ENCODE measurements around the gene CRAMP1. TPM values are rescaled to one million over a fixed set of nuclear protein-coding genes. Genes with fewer than 3 reads are reported as not detected.

The CRAMP1 gene
- total RNA-seq, 2 donors from 2014 or later, result 12.7 to 36.0 TPM

- no peak for DNase-seq (ENCODE audit: low spot score)
- H3K4me1 ChIP-seq (replicated peaks), result no peaks in the 10 kb centered on the region
- no peak overlapping the region for H3K27ac ChIP-seq
- H3K4me3 ChIP-seq, result no peak overlapping the region
- WGBS, result 94% methylated on average over 2 of the region's 2 CpGs
- peaks cover 26 to 31% of the 10 kb centered on the region in 2 donors for H3K36me3 ChIP-seq
- intact Hi-C loops (cut with DNase I), result no loop called here
- TF ChIP-seq POLR2AphosphoS5 (IDR thresholded peaks at IDR 0.05) (no peak), CTCF (IDR thresholded peaks at IDR 0.05) (no peak), POLR2A (IDR thresholded peaks at IDR 0.05) (no peak)
- H3K9me3 ChIP-seq, result no peaks in the 10 kb centered on the region
- H3K27me3 ChIP-seq (replicated peaks; ENCODE audit: insufficient read depth), result no peaks in the 10 kb centered on the region
Observed at GRCh38 chr16:1661826-1662225, 49.7 kb downstream of the CRAMP1 start.

DNA sequence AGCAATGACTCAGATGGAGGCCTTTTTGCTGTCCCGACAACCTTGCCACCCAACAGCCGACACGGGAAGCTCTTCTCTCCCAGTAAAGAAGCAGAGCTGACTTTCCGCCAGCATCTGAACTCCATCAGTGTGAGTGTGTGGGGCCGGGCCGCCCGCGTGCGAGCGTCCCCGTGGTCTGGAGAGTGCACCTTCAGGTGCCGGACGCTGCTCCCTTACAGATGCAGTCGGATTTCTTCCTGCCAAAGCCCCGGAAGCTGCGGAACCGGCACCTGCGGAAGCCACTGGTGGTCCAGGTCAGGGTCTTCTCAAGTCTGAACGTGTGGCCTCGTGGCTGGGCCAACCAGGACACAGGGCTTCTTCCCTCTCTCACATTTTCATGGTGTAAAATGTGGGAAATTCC is 50.4 kb downstream of the CRAMP1 start:
- no peak for DNase-seq (ENCODE audit: low spot score)
- H3K27ac ChIP-seq, result no peak overlapping the region
- intact Hi-C loops (cut with DNase I), result no loop called here
- H3K4me3 ChIP-seq, result no peak overlapping the region
- peaks cover 28 to 30% of the 10 kb centered on the region in 2 donors for H3K36me3 ChIP-seq
- TF ChIP-seq POLR2A (IDR thresholded peaks at IDR 0.05), result no peak
- TF ChIP-seq CTCF (IDR thresholded peaks at IDR 0.05), result no peak
- no peak for TF ChIP-seq POLR2AphosphoS5 (IDR thresholded peaks at IDR 0.05)
- WGBS, result 92% methylated on average over 20 of the region's 20 CpGs
- H3K9me3 ChIP-seq, result no peaks in the 10 kb centered on the region
- H3K27me3 ChIP-seq (replicated peaks; ENCODE audit: insufficient read depth), result no peaks in the 10 kb centered on the region
- H3K4me1 ChIP-seq (replicated peaks), result no peaks in the 10 kb centered on the region

DNA sequence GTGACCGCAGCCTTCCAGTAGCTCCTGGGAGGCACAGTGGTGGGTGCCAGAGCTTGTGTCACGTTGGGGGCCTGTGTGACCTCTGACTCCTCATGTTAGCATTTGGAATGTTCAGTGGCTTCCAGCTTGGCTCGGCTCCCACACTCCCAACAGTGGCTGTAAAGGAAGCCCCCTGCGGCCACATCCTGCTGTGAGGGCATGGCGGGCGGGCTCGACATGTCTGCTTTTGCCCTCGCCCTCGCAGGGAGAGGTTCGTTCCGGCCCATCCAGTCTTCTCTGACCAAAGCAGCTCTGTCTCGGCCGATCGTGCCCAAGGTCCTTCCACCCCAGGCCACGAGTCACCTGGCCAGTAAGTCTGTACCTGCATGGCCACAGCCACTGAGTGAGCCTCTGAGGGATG is 53.7 kb downstream of the CRAMP1 start:
- TF ChIP-seq POLR2A (IDR thresholded peaks at IDR 0.05) (no peak), POLR2AphosphoS5 (IDR thresholded peaks at IDR 0.05) (no peak), CTCF (IDR thresholded peaks at IDR 0.05) (no peak)

DNA sequence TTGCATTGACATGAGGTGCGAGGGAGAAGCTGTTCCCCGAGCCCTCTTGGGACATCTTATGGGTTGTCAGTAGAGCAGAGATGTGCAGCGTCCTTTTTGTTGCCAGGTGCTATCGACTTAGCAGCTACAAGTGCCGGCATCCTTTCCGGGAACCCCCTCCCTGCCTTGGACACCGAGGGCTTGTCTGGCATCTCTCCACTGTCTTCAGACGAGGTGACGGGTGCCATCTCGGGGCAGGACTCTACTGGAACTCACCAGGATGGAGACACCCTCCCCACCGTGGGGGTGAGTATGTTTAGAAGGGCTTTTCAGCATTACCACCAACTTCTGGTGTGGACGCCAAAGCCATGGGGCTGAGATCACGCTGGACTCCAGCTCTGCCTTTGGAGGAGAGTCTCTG is 54.2 kb downstream of the CRAMP1 start:
- no peak overlapping the region for H3K4me3 ChIP-seq
- TF ChIP-seq POLR2A (IDR thresholded peaks at IDR 0.05), result no peak
- H3K27ac ChIP-seq, result no peak overlapping the region
- WGBS, result 90% methylated on average over 13 of the region's 13 CpGs
- intact Hi-C loops (cut with DNase I), result no loop called here
- H3K36me3 ChIP-seq, result peaks cover 40 to 51% of the 10 kb centered on the region in 2 donors
- DNase-seq (ENCODE audit: low spot score), result no peak
- no peaks in the 10 kb centered on the region for H3K9me3 ChIP-seq
- no peaks in the 10 kb centered on the region for H3K4me1 ChIP-seq (replicated peaks)
- no peaks in the 10 kb centered on the region for H3K27me3 ChIP-seq (replicated peaks; ENCODE audit: insufficient read depth)

More for the DNA sequence above, 53.7 kb downstream of the CRAMP1 start:
- 87% methylated on average over 15 of the region's 15 CpGs for WGBS
- Histone ChIP-seq H3K27me3 (replicated peaks; ENCODE audit: insufficient read depth) (no peaks in the 10 kb centered on the region), H3K27ac (no peak overlapping the region), H3K36me3 (peaks cover 35 to 49% of the 10 kb centered on the region in 2 donors), H3K4me1 (replicated peaks) (no peaks in the 10 kb centered on the region), H3K4me3 (no peak overlapping the region), H3K9me3 (no peaks in the 10 kb centered on the region)
- intact Hi-C loops (cut with DNase I), result no loop called here
- no peak for DNase-seq (ENCODE audit: low spot score)

GRCh38 chr16:1667271-1667670 is 55.1 kb downstream of the CRAMP1 start:
- H3K9me3 ChIP-seq, result no peaks in the 10 kb centered on the region
- H3K4me1 ChIP-seq (replicated peaks), result no peaks in the 10 kb centered on the region
- no peak overlapping the region for H3K4me3 ChIP-seq
- intact Hi-C loops (cut with DNase I), result no loop called here
- no peak for DNase-seq (ENCODE audit: low spot score)
- peaks cover 40 to 57% of the 10 kb centered on the region in 2 donors for H3K36me3 ChIP-seq
- H3K27ac ChIP-seq, result no peak overlapping the region
- 94% methylated on average over 8 of the region's 8 CpGs for WGBS
- no peaks in the 10 kb centered on the region for H3K27me3 ChIP-seq (replicated peaks; ENCODE audit: insufficient read depth)
- TF ChIP-seq POLR2AphosphoS5 (IDR thresholded peaks at IDR 0.05) (no peak), POLR2A (IDR thresholded peaks at IDR 0.05) (no peak), CTCF (IDR thresholded peaks at IDR 0.05) (no peak)

Data from prostate gland (tissue), 2 donors.